H1 (cell line): Measurements from ENCODE around the gene LDLRAD4. TPM values are rescaled to one million over a fixed set of nuclear protein-coding genes. Genes with fewer than 3 reads are reported as not detected.

Experiments used
- CTCF ChIA-PET: fragments of 300-600 bp; sonication (Branson Sonifier 250); formaldehyde crosslinking; loops from one replicate; lab custom pipeline; 2021; ENCODE audit not compliant: partially characterized antibody; lab: Charles Lee
- POLR2A ChIA-PET: fragments of 300-600 bp; sonication (Branson Sonifier 250); formaldehyde crosslinking; loops from one replicate; lab custom pipeline; 2021; ENCODE audit warnings: inconsistent platforms; ENCODE audit not compliant: partially characterized antibody; lab: Charles Lee
- DNase-seq, 2 experiments: peaks; one replicate each; pipeline versions ENCODE4 v3.0.0 to v3.0.0-alpha.2; 2010 to 2022; ENCODE audit warnings: low spot score in 2 of 2, low read depth in 1 of 2, mixed read lengths in 1 of 2
- FAIRE-seq: peaks from 2 replicates; lab custom pipeline; 2011; peaks lifted over from hg19 to GRCh38; lab: Jason Lieb, UNC
- H2AFZ ChIP-seq: 2 replicates; pipeline ENCODE4 v1.8.1; 2012; ENCODE audit warnings: low read length, inconsistent platforms
- H2AK5ac ChIP-seq: 2 replicates; pipeline ENCODE4 v1.6.1; 2013; ENCODE audit warnings: low read depth, low read length
- H2BK120ac ChIP-seq: replicated peaks from 2 replicates; pipeline ENCODE3; 2013; ENCODE audit warnings: low read depth, low read length, inconsistent platforms
- H2BK12ac ChIP-seq: 2 replicates; pipeline ENCODE4 v1.6.1; 2013; ENCODE audit warnings: low read depth, low read length
- H2BK15ac ChIP-seq: 2 replicates; pipeline ENCODE4 v1.6.1; 2013; ENCODE audit warnings: low read length
- H2BK20ac ChIP-seq: 2 replicates; pipeline ENCODE4 v1.6.1; 2013; ENCODE audit warnings: low read length
- H2BK5ac ChIP-seq: 2 replicates; pipeline ENCODE4 v1.6.1; 2013; ENCODE audit warnings: low read depth, low read length
- H3K14ac ChIP-seq: 2 replicates; pipeline ENCODE4 v1.6.1; 2013; ENCODE audit warnings: inconsistent platforms; ENCODE audit not compliant: insufficient read length
- H3K18ac ChIP-seq: 2 replicates; pipeline ENCODE4 v1.6.1; 2013; ENCODE audit warnings: low read length; ENCODE audit errors: extremely low read depth
- H3K23ac ChIP-seq: 2 replicates; pipeline ENCODE4 v1.6.1; 2013; ENCODE audit warnings: inconsistent platforms; ENCODE audit not compliant: insufficient read length
- H3K23me2 ChIP-seq: 2 replicates; pipeline ENCODE4 v1.6.1; 2013; ENCODE audit warnings: low read depth, low read length
- H3K27ac ChIP-seq: 2 replicates; pipeline ENCODE4 v1.6.1; 2011; ENCODE audit warnings: low read depth, low read length, inconsistent platforms
- H3K27me3 ChIP-seq, 4 experiments: replicated peaks in 1 of 4; 1 replicate in 1 of 4; 2 replicates in 3 of 4; pipeline versions ENCODE4 v1.6.1 to v1.8.1; 2011 to 2013; ENCODE audit warnings: low read length in 3 of 4, mild to moderate bottlenecking in 3 of 4, inconsistent platforms in 2 of 4, mixed read lengths in 2 of 4, moderate library complexity in 1 of 4; ENCODE audit not compliant: control insufficient read depth in 3 of 4, insufficient read depth in 3 of 4; ENCODE audit errors: extremely low read depth in 1 of 4
- H3K36me3 ChIP-seq, 4 experiments: 2 replicates each; pipeline versions ENCODE4 v1.6.1 to v1.8.1; 2011 to 2013; ENCODE audit warnings: mild to moderate bottlenecking in 4 of 4, low read length in 3 of 4, moderate library complexity in 2 of 4, control low read depth in 1 of 4, inconsistent platforms in 1 of 4; ENCODE audit not compliant: insufficient read depth in 4 of 4, control insufficient read depth in 2 of 4
- H3K4ac ChIP-seq: replicated peaks from 2 replicates; pipeline ENCODE3; 2013; ENCODE audit warnings: low read length, low read depth, mixed read lengths, inconsistent platforms; ENCODE audit not compliant: insufficient read length
- H3K4me1 ChIP-seq, 4 experiments: replicated peaks in 1 of 4; 1 replicate in 1 of 4; 2 replicates in 3 of 4; pipeline versions ENCODE4 v1.6.1 to v1.8.1; 2011 to 2013; ENCODE audit warnings: low read length in 3 of 4, inconsistent platforms in 2 of 4, mixed read lengths in 1 of 4; ENCODE audit not compliant: insufficient read depth in 4 of 4, control insufficient read depth in 3 of 4
- H3K4me2 ChIP-seq, 2 experiments: 2 replicates each; pipeline versions ENCODE4 v1.6.1 to v1.8.1; 2011 to 2013; ENCODE audit warnings: low read depth in 2 of 2, low read length in 2 of 2, control low read depth in 1 of 2, inconsistent platforms in 1 of 2, mild to moderate bottlenecking in 1 of 2; ENCODE audit not compliant: insufficient read depth in 1 of 2
- H3K4me3 ChIP-seq, 4 experiments: fragments of 200-600, 300-600 bp in 1 of 4; sonication (generic), shearing (Covaris generic), sonication (Bioruptor Twin) in 1 of 4; 2 replicates each; pipeline versions ENCODE4 v1.5.1 to v1.8.1; 2011 to 2016; ENCODE audit warnings: low read length in 4 of 4, low read depth in 3 of 4, control low read depth in 2 of 4, inconsistent platforms in 2 of 4, mild to moderate bottlenecking in 2 of 4, mixed read lengths in 1 of 4, moderate library complexity in 1 of 4; ENCODE audit not compliant: insufficient read depth in 2 of 4; ENCODE audit errors: extremely low read depth in 1 of 4
- H3K56ac ChIP-seq: replicated peaks from 2 replicates; pipeline ENCODE3; 2013; ENCODE audit warnings: low read depth, mild to moderate bottlenecking, mixed read lengths, low read length, inconsistent platforms; ENCODE audit not compliant: insufficient read length
- H3K79me1 ChIP-seq: 2 replicates; pipeline ENCODE4 v1.6.1; 2013; ENCODE audit warnings: low read depth, low read length, control low read depth
- H3K79me2 ChIP-seq, 2 experiments: 2 replicates each; pipeline versions ENCODE4 v1.6.1 to v1.8.1; 2012 to 2013; ENCODE audit warnings: low read length in 2 of 2, mild to moderate bottlenecking in 2 of 2, inconsistent platforms in 1 of 2; ENCODE audit not compliant: insufficient read depth in 2 of 2, control insufficient read depth in 1 of 2
- H3K9ac ChIP-seq, 4 experiments: replicated peaks in 1 of 4; 1 replicate in 1 of 4; 2 replicates in 3 of 4; pipeline versions ENCODE4 v1.6.1 to v1.8.1; 2011 to 2013; ENCODE audit warnings: low read depth in 3 of 4, low read length in 3 of 4, control low read depth in 2 of 4, mild to moderate bottlenecking in 2 of 4, moderate library complexity in 2 of 4, inconsistent platforms in 1 of 4; ENCODE audit errors: extremely low read depth in 1 of 4
- H3K9me3 ChIP-seq, 2 experiments: 2 replicates each; pipeline versions ENCODE4 v1.6.1 to v1.8.1; 2012 to 2013; ENCODE audit warnings: mild to moderate bottlenecking in 2 of 2, moderate library complexity in 2 of 2, control low read depth in 1 of 2, inconsistent platforms in 1 of 2, low read depth in 1 of 2, low read length in 1 of 2, mixed read lengths in 1 of 2; ENCODE audit not compliant: insufficient read depth in 2 of 2
- H4K20me1 ChIP-seq, 2 experiments: replicated peaks in 1 of 2; 2 replicates each; pipeline versions ENCODE3 to v1.8.1; 2011 to 2013; ENCODE audit warnings: inconsistent platforms in 2 of 2, low read length in 2 of 2, mild to moderate bottlenecking in 1 of 2; ENCODE audit not compliant: insufficient read depth in 2 of 2, control insufficient read depth in 1 of 2
- H4K5ac ChIP-seq: 2 replicates; pipeline ENCODE4 v1.6.1; 2013; ENCODE audit warnings: low read length, low read depth, mixed read lengths, inconsistent platforms; ENCODE audit not compliant: insufficient read length
- H4K8ac ChIP-seq: 2 replicates; pipeline ENCODE4 v1.8.0; 2013; ENCODE audit warnings: mild to moderate bottlenecking, moderate library complexity, low read length, inconsistent platforms; ENCODE audit not compliant: insufficient read depth; ENCODE audit errors: extremely low read depth
- H4K91ac ChIP-seq: replicated peaks from 2 replicates; pipeline ENCODE3; 2013; ENCODE audit warnings: low read length, mixed read lengths, inconsistent platforms; ENCODE audit not compliant: insufficient read length
- CEBPB ChIP-seq: IDR thresholded peaks from 2 replicates; pipeline ENCODE4 v1.6.1; 2012; ENCODE audit warnings: low read depth, low read length
- CHD2 ChIP-seq: IDR thresholded peaks from 2 replicates; pipeline ENCODE4 v1.6.1; 2012; ENCODE audit warnings: low read length, improper control_type of control experiment
- KDM1A ChIP-seq: fragments of 200-600, 300-600 bp; sonication (generic); IDR thresholded peaks from 2 replicates; pipeline ENCODE4 v1.7.1; 2016; ENCODE audit warnings: mild to moderate bottlenecking, low read length, borderline replicate concordance
- NRF1 ChIP-seq: IDR thresholded peaks from 2 replicates; pipeline ENCODE4 v1.6.1; 2011; ENCODE audit warnings: mild to moderate bottlenecking, low read depth, low read length, improper control_type of control experiment
- RFX5 ChIP-seq: IDR thresholded peaks from 2 replicates; pipeline ENCODE4 v1.6.1; 2011; ENCODE audit warnings: low read depth, low read length, improper control_type of control experiment, borderline replicate concordance
- TAF7 ChIP-seq: optimal IDR thresholded peaks from 2 replicates; pipeline ENCODE3; 2011; ENCODE audit warnings: low read depth, mild to moderate bottlenecking, inconsistent platforms, low read length, moderate library complexity, borderline replicate concordance
- ZNF274 ChIP-seq: IDR thresholded peaks from 2 replicates; pipeline ENCODE4 v1.7.0; 2012; ENCODE audit warnings: low read length, borderline replicate concordance; ENCODE audit errors: extremely low read depth
- whole genome bisulfite sequencing, 2 experiments: shearing (Covaris generic) in 1 of 2; methylation state at CpG; one replicate each; pipeline versions ENCODE4 v1.1.6 to v1.1.7; 2013 to 2015; ENCODE audit warnings: low lambda C conversion rate in 2 of 2, mixed read lengths in 2 of 2, inconsistent platforms in 1 of 2, low coverage in 1 of 2, missing lambda C conversion rate in 1 of 2; ENCODE audit not compliant: insufficient replicate concordance in 2 of 2, insufficient coverage in 1 of 2, insufficient read length in 1 of 2; ENCODE audit errors: extremely low coverage in 1 of 2, missing lambda C conversion rate in 1 of 2; 5-methylcytosine and 5-hydroxymethylcytosine counted together
- polyA plus RNA-seq, 7 experiments: library from polyadenylated mRNA; depleted of rRNA in 3 of 7; stranded (reverse) in 5 of 7; unstranded in 2 of 7; fragments of >200 nt in 5 of 7; fragments of 200-250 nt in 2 of 7; gene quantifications; 1 replicate in 5 of 7; 2 replicates in 1 of 7; 4 replicates in 1 of 7; pipeline versions ENCODE4 v1.2.1 to v1.2.3, GENCODE V29; 2011 to 2013; ENCODE audit warnings: missing spikeins in 2 of 7, mixed read lengths in 2 of 7
- total RNA-seq: library from RNA; stranded (reverse); fragmentation: NEBNext Ultra II Directional; extraction: Animal tissue kit (Norgen Biotek cat#: 25700); gene quantifications from 2 replicates; pipeline ENCODE4 v1.2.1, GENCODE V29; 2021
- TF ChIP-seq, protein P1 (sequence below): IDR thresholded peaks from 2 replicates; pipeline ENCODE4 v1.6.1; 2012; ENCODE audit warnings: inconsistent platforms

Gene LDLRAD4
- total and polyA plus RNA-seq, 2 of the 8 experiments (the other 6 are each of a cell fraction or from before 2014, with no cell fraction given), result 0.77 to 1.4 TPM

GRCh38 chr18:13638719-13639595 is 420.4 kb downstream of the LDLRAD4 start:
- Histone ChIP-seq H3K9ac (no peak overlapping the region), H3K56ac (no peak overlapping the region), H3K4ac (no peak overlapping the region), H2BK20ac (no peak overlapping the region), H3K23me2 (peaks cover 4% of the 10 kb centered on the region; the same call in 1 of the 2 replicates), H2BK120ac (no peak overlapping the region), H3K4me3 (no peak overlapping the region), H3K18ac (no peak overlapping the region), H2BK12ac (no peak overlapping the region), H4K20me1 (no peaks in the 10 kb centered on the region), H2BK15ac (no peak overlapping the region), H3K4me1 (no peaks in the 10 kb centered on the region), H3K27ac (no peak overlapping the region), H3K27me3 (peaks cover 0 to 9% (median 2%) of the 10 kb centered on the region in 4 experiments; a peak in 4 of 7 replicates), H4K8ac (no peak overlapping the region), H2AFZ (no peak overlapping the region), H3K23ac (no peak overlapping the region), H3K9me3 (no peaks in the 10 kb centered on the region), H4K91ac (no peak overlapping the region), H3K4me2 (no peak overlapping the region), H3K36me3 (no peaks in the 10 kb centered on the region), H2BK5ac (no peak overlapping the region), H3K14ac (no peak overlapping the region), H4K5ac (no peak overlapping the region), H2AK5ac (no peak overlapping the region), H3K79me1 (no peaks in the 10 kb centered on the region), H3K79me2 (no peaks in the 10 kb centered on the region)
- POLR2A ChIA-PET, result no interaction called here
- whole genome bisulfite sequencing, 2 experiments, result 92% methylated on average over 10 of the region's 10 CpGs; no CpG with 5 or more reads in 1 of the 2 experiments
- TF ChIP-seq CHD2 (no peak), TAF7 (no peak), CEBPB (no peak), NRF1 (no peak), RFX5 (no peak), ZNF274 (no peak), KDM1A (no peak)
- TF ChIP-seq, protein P1, sequence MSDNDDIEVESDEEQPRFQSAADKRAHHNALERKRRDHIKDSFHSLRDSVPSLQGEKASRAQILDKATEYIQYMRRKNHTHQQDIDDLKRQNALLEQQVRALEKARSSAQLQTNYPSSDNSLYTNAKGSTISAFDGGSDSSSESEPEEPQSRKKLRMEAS, result no peak
- FAIRE-seq (no peak), DNase-seq (no peak)
- CTCF ChIA-PET, result interaction anchor here (0.6 to 1.1 kb wide), 3 partner anchors 26 to 80 kb away, joined by 3 to 5 read pairs (median 4); no protein-coding TSS in a partner anchor
